ENCODE results near the gene SIGLEC7.

Gene SIGLEC7

GRCh38 chr19:51181913-51182419 lies 39.9 kb downstream of the SIGLEC7 start:
- Histone ChIP-seq H3K27me3 (ENCODE audit: control insufficient read depth in 1 of 2, insufficient read depth in 2 of 2, low read length in 2 of 2) (peaks cover 0 to 4% of the 10 kb centered on the region in 2 donors), H3K4me3 (ENCODE audit: low read depth in 1 of 2, low read length in 2 of 2) (no peak overlapping the region), H3K9ac (ENCODE audit: low read depth in 1 of 2, low read length in 2 of 2) (no peak overlapping the region), H3K9me3 (ENCODE audit: control insufficient read depth in 1 of 2, low read length in 2 of 2) (no peaks in the 10 kb centered on the region), H3K36me3 (ENCODE audit: control insufficient read depth in 1 of 2, insufficient read depth in 2 of 2, low read length in 2 of 2) (no peaks in the 10 kb centered on the region), H3K4me1 (ENCODE audit: control insufficient read depth in 1 of 2, insufficient read depth in 2 of 2, low read length in 2 of 2) (no peaks in the 10 kb centered on the region), H3K27ac (ENCODE audit: low read depth, low read length) (no peak overlapping the region)

- Histone ChIP-seq H3K27ac (ENCODE audit: low read depth, low read length) (no peak overlapping the region), H3K27me3 (ENCODE audit: control insufficient read depth in 1 of 2, insufficient read depth in 2 of 2, low read length in 2 of 2) (peaks cover 0 to 3% of the 10 kb centered on the region in 2 donors), H3K9me3 (ENCODE audit: control insufficient read depth in 1 of 2, low read length in 2 of 2) (no peaks in the 10 kb centered on the region), H3K9ac (ENCODE audit: low read depth in 1 of 2, low read length in 2 of 2) (no peak overlapping the region), H3K4me3 (ENCODE audit: low read depth in 1 of 2, low read length in 2 of 2) (no peak overlapping the region), H3K4me1 (ENCODE audit: control insufficient read depth in 1 of 2, insufficient read depth in 2 of 2, low read length in 2 of 2) (no peaks in the 10 kb centered on the region), H3K36me3 (ENCODE audit: control insufficient read depth in 1 of 2, insufficient read depth in 2 of 2, low read length in 2 of 2) (no peaks in the 10 kb centered on the region)
Measured at GRCh38 chr19:51183629-51184028, 41.5 kb downstream of the SIGLEC7 start.

- no peak overlapping the region for H3K9ac ChIP-seq (ENCODE audit: low read depth in 1 of 2, low read length in 2 of 2)
- H3K4me3 ChIP-seq (ENCODE audit: low read depth in 1 of 2, low read length in 2 of 2): no peak overlapping the region
- no peaks in the 10 kb centered on the region for H3K4me1 ChIP-seq (ENCODE audit: control insufficient read depth in 1 of 2, insufficient read depth in 2 of 2, low read length in 2 of 2)
- peaks cover 0 to 2% of the 10 kb centered on the region in 2 donors for H3K27me3 ChIP-seq (ENCODE audit: control insufficient read depth in 1 of 2, insufficient read depth in 2 of 2, low read length in 2 of 2)
- no peak overlapping the region for H3K27ac ChIP-seq (ENCODE audit: low read depth, low read length)
- H3K36me3 ChIP-seq (ENCODE audit: control insufficient read depth in 1 of 2, insufficient read depth in 2 of 2, low read length in 2 of 2): no peaks in the 10 kb centered on the region
- H3K9me3 ChIP-seq (ENCODE audit: control insufficient read depth in 1 of 2, low read length in 2 of 2): no peaks in the 10 kb centered on the region
Measured at GRCh38 chr19:51185069-51185867, 43.2 kb downstream of the SIGLEC7 start.

- no peak overlapping the region for H3K9ac ChIP-seq (ENCODE audit: low read depth in 1 of 2, low read length in 2 of 2)
- no peak overlapping the region for H3K4me3 ChIP-seq (ENCODE audit: low read depth in 1 of 2, low read length in 2 of 2)
- H3K4me1 ChIP-seq (ENCODE audit: control insufficient read depth in 1 of 2, insufficient read depth in 2 of 2, low read length in 2 of 2): no peaks in the 10 kb centered on the region
- H3K27me3 ChIP-seq (ENCODE audit: control insufficient read depth in 1 of 2, insufficient read depth in 2 of 2, low read length in 2 of 2): peaks cover 0 to 2% of the 10 kb centered on the region in 2 donors
- no peak overlapping the region for H3K27ac ChIP-seq (ENCODE audit: low read depth, low read length)
- no peaks in the 10 kb centered on the region for H3K36me3 ChIP-seq (ENCODE audit: control insufficient read depth in 1 of 2, insufficient read depth in 2 of 2, low read length in 2 of 2)
- H3K9me3 ChIP-seq (ENCODE audit: control insufficient read depth in 1 of 2, low read length in 2 of 2): no peaks in the 10 kb centered on the region
Measured at GRCh38 chr19:51185868-51186215, 43.7 kb downstream of the SIGLEC7 start.

GRCh38 chr19:51186323-51186722 lies 44.2 kb downstream of the SIGLEC7 start:
- H3K36me3 ChIP-seq (ENCODE audit: control insufficient read depth in 1 of 2, insufficient read depth in 2 of 2, low read length in 2 of 2): no peaks in the 10 kb centered on the region
- H3K27me3 ChIP-seq (ENCODE audit: control insufficient read depth in 1 of 2, insufficient read depth in 2 of 2, low read length in 2 of 2): peaks cover 0 to 2% of the 10 kb centered on the region in 2 donors
- H3K4me1 ChIP-seq (ENCODE audit: control insufficient read depth in 1 of 2, insufficient read depth in 2 of 2, low read length in 2 of 2): no peaks in the 10 kb centered on the region
- no peak overlapping the region for H3K9ac ChIP-seq (ENCODE audit: low read depth in 1 of 2, low read length in 2 of 2)
- no peak overlapping the region for H3K4me3 ChIP-seq (ENCODE audit: low read depth in 1 of 2, low read length in 2 of 2)
- H3K27ac ChIP-seq (ENCODE audit: low read depth, low read length): no peak overlapping the region
- no peaks in the 10 kb centered on the region for H3K9me3 ChIP-seq (ENCODE audit: control insufficient read depth in 1 of 2, low read length in 2 of 2)

- no peaks in the 10 kb centered on the region for H3K9me3 ChIP-seq (ENCODE audit: control insufficient read depth in 1 of 2, low read length in 2 of 2)
- H3K4me1 ChIP-seq (ENCODE audit: control insufficient read depth in 1 of 2, insufficient read depth in 2 of 2, low read length in 2 of 2): no peaks in the 10 kb centered on the region
- H3K9ac ChIP-seq (ENCODE audit: low read depth in 1 of 2, low read length in 2 of 2): no peak overlapping the region
- H3K4me3 ChIP-seq (ENCODE audit: low read depth in 1 of 2, low read length in 2 of 2): no peak overlapping the region
- peaks cover 0 to 2% of the 10 kb centered on the region in 2 donors for H3K27me3 ChIP-seq (ENCODE audit: control insufficient read depth in 1 of 2, insufficient read depth in 2 of 2, low read length in 2 of 2)
- no peak overlapping the region for H3K27ac ChIP-seq (ENCODE audit: low read depth, low read length)
- no peaks in the 10 kb centered on the region for H3K36me3 ChIP-seq (ENCODE audit: control insufficient read depth in 1 of 2, insufficient read depth in 2 of 2, low read length in 2 of 2)
Measured at GRCh38 chr19:51187395-51188226, 45.5 kb downstream of the SIGLEC7 start.

GRCh38 chr19:51188227-51188559 lies 46.1 kb downstream of the SIGLEC7 start:
- Histone ChIP-seq H3K9ac (ENCODE audit: low read depth in 1 of 2, low read length in 2 of 2) (no peak overlapping the region), H3K4me3 (ENCODE audit: low read depth in 1 of 2, low read length in 2 of 2) (no peak overlapping the region)

GRCh38 chr19:51192689-51193088 lies 50.6 kb downstream of the SIGLEC7 start:
- Histone ChIP-seq H3K36me3 (ENCODE audit: control insufficient read depth in 1 of 2, insufficient read depth in 2 of 2, low read length in 2 of 2) (no peaks in the 10 kb centered on the region), H3K4me1 (ENCODE audit: control insufficient read depth in 1 of 2, insufficient read depth in 2 of 2, low read length in 2 of 2) (no peaks in the 10 kb centered on the region), H3K9ac (ENCODE audit: low read depth in 1 of 2, low read length in 2 of 2) (no peak overlapping the region), H3K9me3 (ENCODE audit: control insufficient read depth in 1 of 2, low read length in 2 of 2) (no peaks in the 10 kb centered on the region), H3K27me3 (ENCODE audit: control insufficient read depth in 1 of 2, insufficient read depth in 2 of 2, low read length in 2 of 2) (no peaks in the 10 kb centered on the region), H3K4me3 (ENCODE audit: low read depth in 1 of 2, low read length in 2 of 2) (no peak overlapping the region), H3K27ac (ENCODE audit: low read depth, low read length) (no peak overlapping the region)

More at GRCh38 chr19:51188227-51188559, 46.1 kb downstream of the SIGLEC7 start:
- no peaks in the 10 kb centered on the region for H3K4me1 ChIP-seq (ENCODE audit: control insufficient read depth in 1 of 2, insufficient read depth in 2 of 2, low read length in 2 of 2)
- no peaks in the 10 kb centered on the region for H3K36me3 ChIP-seq (ENCODE audit: control insufficient read depth in 1 of 2, insufficient read depth in 2 of 2, low read length in 2 of 2)
- H3K27ac ChIP-seq (ENCODE audit: low read depth, low read length): no peak overlapping the region
- no peaks in the 10 kb centered on the region for H3K9me3 ChIP-seq (ENCODE audit: control insufficient read depth in 1 of 2, low read length in 2 of 2)
- peaks cover 0 to 2% of the 10 kb centered on the region in 2 donors for H3K27me3 ChIP-seq (ENCODE audit: control insufficient read depth in 1 of 2, insufficient read depth in 2 of 2, low read length in 2 of 2)

GRCh38 chr19:51194527-51195315 lies 52.6 kb downstream of the SIGLEC7 start:
- no peaks in the 10 kb centered on the region for H3K4me1 ChIP-seq (ENCODE audit: control insufficient read depth in 1 of 2, insufficient read depth in 2 of 2, low read length in 2 of 2)
- no peak overlapping the region for H3K9ac ChIP-seq (ENCODE audit: low read depth in 1 of 2, low read length in 2 of 2)
- H3K4me3 ChIP-seq (ENCODE audit: low read depth in 1 of 2, low read length in 2 of 2): no peak overlapping the region

GRCh38 chr19:51195316-51195586 lies 53.1 kb downstream of the SIGLEC7 start:
- Histone ChIP-seq H3K4me1 (ENCODE audit: control insufficient read depth in 1 of 2, insufficient read depth in 2 of 2, low read length in 2 of 2) (no peaks in the 10 kb centered on the region), H3K27ac (ENCODE audit: low read depth, low read length) (no peak overlapping the region), H3K36me3 (ENCODE audit: control insufficient read depth in 1 of 2, insufficient read depth in 2 of 2, low read length in 2 of 2) (no peaks in the 10 kb centered on the region), H3K9ac (ENCODE audit: low read depth in 1 of 2, low read length in 2 of 2) (no peak overlapping the region), H3K9me3 (ENCODE audit: control insufficient read depth in 1 of 2, low read length in 2 of 2) (no peaks in the 10 kb centered on the region), H3K4me3 (ENCODE audit: low read depth in 1 of 2, low read length in 2 of 2) (no peak overlapping the region), H3K27me3 (ENCODE audit: control insufficient read depth in 1 of 2, insufficient read depth in 2 of 2, low read length in 2 of 2) (no peaks in the 10 kb centered on the region)

More at GRCh38 chr19:51194527-51195315, 52.6 kb downstream of the SIGLEC7 start:
- H3K9me3 ChIP-seq (ENCODE audit: control insufficient read depth in 1 of 2, low read length in 2 of 2): no peaks in the 10 kb centered on the region
- no peaks in the 10 kb centered on the region for H3K27me3 ChIP-seq (ENCODE audit: control insufficient read depth in 1 of 2, insufficient read depth in 2 of 2, low read length in 2 of 2)
- H3K27ac ChIP-seq (ENCODE audit: low read depth, low read length): no peak overlapping the region
- H3K36me3 ChIP-seq (ENCODE audit: control insufficient read depth in 1 of 2, insufficient read depth in 2 of 2, low read length in 2 of 2): no peaks in the 10 kb centered on the region

Data from duodenal mucosa (tissue), 2 donors.